OCI-M2 (cell line): ENCODE results near the gene NCK1.
"Not testable (repeated sequence)": the region's sequence is repeated elsewhere in the genome, so short reads cannot be mapped to it uniquely, and the experiment has no call there.

Experiments used
- DNase-seq: peaks from one replicate; lab custom pipeline; 2025; ENCODE audit not compliant: unreplicated experiment; lab: John Stamatoyannopoulos, UW

NCK1 gene

GRCh38 chr3:136982520-136983138, 120.6 kb downstream of the NCK1 start:
- no peak for DNase-seq

DNA sequence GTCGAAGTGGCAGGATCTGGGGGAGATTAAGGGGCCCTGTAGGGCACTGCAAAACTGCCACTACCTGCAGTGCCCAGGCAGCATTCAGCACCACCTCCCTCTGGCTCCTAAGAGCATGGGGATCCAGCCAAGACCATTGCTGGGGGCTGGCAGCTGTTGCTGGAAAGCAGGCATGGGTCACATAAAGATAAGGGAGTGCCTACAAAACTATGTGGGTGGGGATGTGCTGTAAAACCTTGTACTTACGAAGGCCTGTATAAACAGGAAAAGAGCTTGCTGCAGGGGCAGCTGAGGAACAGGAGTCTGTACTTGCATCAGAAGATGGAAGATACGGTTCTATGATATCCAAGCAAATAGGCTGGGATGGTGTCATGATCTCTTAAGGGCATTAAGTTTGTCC, 122.8 kb downstream of the NCK1 start:
- DNase-seq: no peak

DNA sequence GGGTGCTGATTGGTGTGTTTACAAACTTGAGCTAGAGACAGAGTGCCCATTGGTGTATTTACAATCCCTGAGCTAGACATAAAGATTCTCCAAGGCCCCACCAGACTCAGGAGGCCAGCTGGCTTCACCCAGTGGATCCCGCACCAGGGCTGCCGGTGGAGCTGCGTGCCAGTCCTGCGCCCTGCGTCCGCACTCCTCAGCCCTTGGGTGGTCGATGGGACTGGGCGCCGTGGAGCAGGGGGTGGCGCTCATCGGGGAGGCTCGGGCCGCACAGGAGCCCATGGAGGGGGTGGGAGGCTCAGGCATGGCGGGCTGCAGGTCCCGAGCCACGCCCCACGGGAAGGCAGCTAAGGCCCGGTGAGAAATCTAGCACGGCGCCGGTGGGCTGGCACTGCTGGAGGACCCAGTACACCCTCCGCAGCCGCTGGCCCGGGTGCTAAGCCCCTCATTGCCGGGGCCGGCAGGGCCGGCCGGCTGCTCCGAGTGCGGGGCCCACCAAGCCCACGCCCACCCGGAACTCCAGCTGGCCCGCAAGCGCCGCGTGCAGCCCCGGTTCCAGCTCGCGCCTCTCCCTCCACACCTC, 125.5 kb downstream of the NCK1 start:
- DNase-seq: not testable (repeated sequence)

DNA sequence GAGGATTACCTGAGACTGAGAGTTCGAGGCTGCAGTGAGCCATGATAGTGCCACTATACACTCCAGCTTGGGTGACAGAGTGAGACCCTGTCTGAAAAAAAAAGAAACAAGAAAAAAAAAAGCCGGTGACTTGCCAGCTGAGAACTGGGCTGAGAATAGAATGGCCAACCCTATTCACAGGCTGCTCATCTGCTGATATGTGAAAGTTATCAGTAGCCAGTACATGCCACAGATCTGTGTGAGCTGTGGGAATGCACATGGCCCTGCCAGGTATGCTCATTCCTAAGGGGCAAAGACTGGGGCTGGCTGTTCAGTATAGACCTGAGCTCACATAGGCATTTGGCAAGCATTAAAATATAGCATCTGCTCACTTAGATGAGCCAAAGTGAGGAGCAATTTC, 126.6 kb downstream of the NCK1 start:
- no peak for DNase-seq

DNA sequence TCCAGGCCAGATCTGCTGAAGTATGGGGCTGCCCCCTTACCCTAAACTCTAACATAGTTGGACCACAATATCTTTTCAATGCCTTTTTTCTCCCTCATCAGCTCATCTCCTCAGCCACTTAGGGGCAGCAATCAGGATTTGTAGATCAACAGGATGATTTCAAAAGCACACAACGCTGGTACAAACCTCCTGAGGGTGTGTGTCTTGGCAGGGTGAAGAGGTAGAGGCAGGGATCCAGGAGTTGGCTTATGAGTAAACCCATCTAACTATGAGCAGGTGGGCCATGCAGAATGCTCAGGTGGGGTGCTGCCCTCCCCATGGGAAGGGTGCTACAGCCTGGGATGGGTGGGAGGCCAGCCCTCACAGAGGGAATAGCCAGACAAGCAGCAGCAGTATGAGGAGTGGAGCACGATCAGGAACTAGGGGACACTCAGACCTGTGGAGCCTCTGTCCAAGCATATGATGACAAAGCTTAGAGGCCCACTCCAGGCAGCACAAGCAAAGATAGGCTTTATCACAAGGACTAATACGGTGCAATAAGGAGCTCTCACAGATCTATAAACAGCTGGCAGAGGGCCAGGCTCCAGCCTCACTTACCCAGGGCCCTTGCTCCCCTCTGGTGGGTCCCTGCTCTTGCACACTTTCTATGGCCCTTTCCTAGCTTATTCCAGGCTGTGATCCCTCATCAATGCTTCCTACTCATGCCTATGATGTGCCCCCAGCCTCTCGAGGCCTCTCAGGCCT, 127.9 kb downstream of the NCK1 start:
- no peak for DNase-seq

DNA sequence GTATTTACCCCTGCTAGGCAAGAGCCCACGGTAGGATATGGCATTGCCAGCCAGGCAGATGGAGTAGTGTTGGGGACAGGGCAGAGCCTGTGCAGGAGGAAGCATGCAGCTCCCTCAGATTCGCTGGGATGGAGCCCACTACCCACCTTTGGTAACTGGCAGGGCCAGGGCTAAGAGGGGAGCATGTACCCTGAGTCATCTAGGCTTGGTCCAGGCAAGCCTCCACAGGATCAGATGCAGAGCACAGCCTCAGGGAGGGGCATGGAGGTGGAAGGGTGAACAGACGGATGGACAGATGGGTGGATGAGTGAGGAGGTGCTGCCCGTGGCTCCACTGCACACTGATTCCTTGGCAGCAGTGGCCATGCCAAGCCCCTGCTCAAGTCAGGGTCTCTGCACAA, 128.8 kb downstream of the NCK1 start:
- DNase-seq: no peak

GRCh38 chr3:136992115-136992514, 130.1 kb downstream of the NCK1 start:
- DNase-seq: no peak

- no peak for DNase-seq
These were observed 132.9 kb downstream of the NCK1 start for GRCh38 chr3:136994772-136995516.

GRCh38 chr3:136995652-136996051, 133.6 kb downstream of the NCK1 start:
- DNase-seq: no peak
